ENCODE data around the gene ODAD3.
"Not testable (repeated sequence)": the region's sequence is repeated elsewhere in the genome, so short reads cannot be mapped to it uniquely, and the experiment has no call there.

Gene ODAD3

DNA sequence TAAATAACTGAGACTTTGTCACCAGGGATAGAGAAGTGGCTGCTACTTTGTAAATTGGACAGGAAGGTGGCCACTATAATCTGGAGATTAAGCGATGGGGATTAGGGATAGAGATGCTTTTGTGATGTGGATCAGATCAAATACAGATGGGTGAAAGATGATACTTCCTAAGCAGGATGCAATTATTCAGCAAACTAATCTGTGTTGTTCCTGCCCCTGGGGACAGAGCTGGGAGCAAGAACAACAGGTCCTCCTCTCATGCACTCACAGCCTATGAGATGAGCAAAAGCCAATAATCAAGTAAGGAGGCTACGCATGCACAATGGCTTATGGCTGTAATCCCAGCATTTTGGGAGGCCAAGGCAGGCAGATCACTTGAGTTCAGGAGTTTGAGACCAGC lies 20.4 kb downstream of the ODAD3 start:
- no peaks in the 10 kb centered on the region for H3K36me3 ChIP-seq (replicated peaks)
- H3K4me3 ChIP-seq (ENCODE audit: low read depth, low read length) = no peak overlapping the region
- H3K27ac ChIP-seq = no peak overlapping the region
- DNase-seq = no peak
- TF ChIP-seq CTCF (IDR thresholded peaks at IDR 0.05; ENCODE audit: low read depth, low read length, missing control alignments) = no peak
- H3K27me3 ChIP-seq (replicated peaks) = peaks cover 18% of the 10 kb centered on the region
- in situ Hi-C loops (cut with HindIII; ENCODE audit: low pct_ligation_motif_present, low sequenced_read_pairs) = no loop called here

DNA sequence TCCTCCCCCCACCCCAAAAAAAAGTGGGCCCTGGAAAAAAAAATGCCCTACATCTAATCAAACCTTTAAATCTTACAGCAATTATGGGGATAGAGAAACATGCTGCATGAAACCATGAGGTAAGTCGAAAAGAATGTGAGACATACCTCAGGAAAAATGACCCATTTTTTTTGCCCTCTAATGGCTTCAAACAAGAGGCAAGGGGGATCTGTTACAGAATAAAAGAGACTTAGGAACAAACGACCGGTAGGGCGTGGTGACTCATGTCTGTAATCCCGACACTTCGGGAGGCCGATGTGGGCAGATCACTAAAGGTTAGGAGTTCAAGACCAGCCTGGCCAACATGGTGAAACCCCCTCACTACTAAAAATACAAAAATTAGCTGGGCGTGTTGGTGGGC lies 24.2 kb downstream of the ODAD3 start:
- no peak for DNase-seq
- in situ Hi-C loops (cut with HindIII; ENCODE audit: low pct_ligation_motif_present, low sequenced_read_pairs) = no loop called here
- Histone ChIP-seq H3K36me3 (replicated peaks) (no peaks in the 10 kb centered on the region), H3K27ac (no peak overlapping the region), H3K27me3 (replicated peaks) (peaks cover 4% of the 10 kb centered on the region), H3K4me3 (ENCODE audit: low read depth, low read length) (no peak overlapping the region)
- no peak for TF ChIP-seq CTCF (IDR thresholded peaks at IDR 0.05; ENCODE audit: low read depth, low read length, missing control alignments)

DNA sequence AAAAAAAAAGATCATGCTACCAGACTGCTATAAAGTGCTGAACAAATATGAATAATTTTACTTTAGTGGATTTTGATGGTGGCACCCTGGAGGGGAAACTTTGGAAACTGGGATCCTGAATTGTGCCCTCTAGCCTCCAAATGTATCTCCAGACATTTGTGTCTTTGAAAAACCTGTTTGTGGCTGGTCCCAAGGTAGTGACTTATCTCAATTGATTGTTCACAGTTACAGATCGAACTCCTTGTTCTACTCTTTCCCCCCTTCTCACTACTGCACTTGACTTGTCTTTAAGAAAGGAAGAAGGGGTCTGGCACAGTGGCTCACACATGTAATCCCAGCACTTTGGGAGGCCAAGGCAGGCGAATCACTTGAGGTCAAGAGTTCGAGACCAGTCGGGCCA lies 26.3 kb downstream of the ODAD3 start:
- DNase-seq = no peak
- Histone ChIP-seq H3K27me3 (replicated peaks) (peaks cover 4% of the 10 kb centered on the region), H3K36me3 (replicated peaks) (no peaks in the 10 kb centered on the region), H3K4me3 (ENCODE audit: low read depth, low read length) (no peak overlapping the region), H3K27ac (no peak overlapping the region)
- in situ Hi-C loops (cut with HindIII; ENCODE audit: low pct_ligation_motif_present, low sequenced_read_pairs) = no loop called here
- no peak for TF ChIP-seq CTCF (IDR thresholded peaks at IDR 0.05; ENCODE audit: low read depth, low read length, missing control alignments)

GRCh38 chr19:11406703-11407236 lies 28.2 kb downstream of the ODAD3 start:
- H3K27me3 ChIP-seq (replicated peaks); H3K4me3 ChIP-seq (ENCODE audit: low read depth, low read length); H3K36me3 ChIP-seq (replicated peaks); H3K27ac ChIP-seq; in situ Hi-C loops (cut with HindIII; ENCODE audit: low pct_ligation_motif_present, low sequenced_read_pairs); DNase-seq: not testable (repeated sequence)

DNA sequence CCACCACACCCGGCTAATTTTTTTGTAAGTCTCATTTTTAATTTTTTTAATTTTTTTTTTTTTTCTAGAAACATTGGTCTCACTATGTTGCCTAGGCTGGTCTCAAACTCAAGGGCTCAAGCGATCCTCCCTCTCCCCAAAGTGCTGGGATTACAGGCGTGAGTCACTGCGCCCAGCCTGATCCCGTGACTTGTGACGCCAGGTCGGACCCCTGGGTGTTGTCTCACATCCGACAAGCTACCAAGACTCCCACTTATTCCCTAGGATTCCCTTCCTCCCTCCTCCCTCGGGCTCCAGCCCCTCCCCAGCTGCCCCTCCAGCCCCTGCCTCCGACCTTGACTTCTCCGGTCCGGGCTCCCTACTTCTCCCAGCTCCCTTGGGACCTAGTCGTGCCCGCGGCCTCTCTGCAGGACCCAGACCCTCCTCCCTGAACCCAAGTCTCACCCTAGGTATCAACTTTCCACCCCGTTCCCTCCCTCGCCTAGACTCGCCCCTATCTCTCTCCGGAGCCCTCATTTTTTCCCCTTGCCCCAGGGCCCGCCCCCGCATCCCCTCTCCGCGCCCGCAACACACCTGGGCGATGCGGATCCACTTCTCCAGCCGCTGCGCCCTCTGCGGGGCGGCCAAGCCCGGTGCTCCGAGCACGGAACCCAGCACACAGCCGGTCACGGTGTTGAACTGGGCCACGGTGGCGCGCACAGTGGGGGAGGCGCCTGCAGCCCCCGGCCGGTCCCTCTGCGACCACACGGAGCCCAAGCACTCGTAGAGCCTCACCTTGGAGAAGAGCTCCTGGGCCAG lies 28.9 kb downstream of the ODAD3 start:
- H3K36me3 ChIP-seq (replicated peaks) = no peaks in the 10 kb centered on the region
- H3K4me3 ChIP-seq (ENCODE audit: low read depth, low read length) = no peak overlapping the region
- TF ChIP-seq CTCF (IDR thresholded peaks at IDR 0.05; ENCODE audit: low read depth, low read length, missing control alignments) = peak; percentile 50
- no peak overlapping the region for H3K27ac ChIP-seq
- in situ Hi-C loops (cut with HindIII; ENCODE audit: low pct_ligation_motif_present, low sequenced_read_pairs) = no loop called here
- DNase-seq = no peak
- H3K27me3 ChIP-seq (replicated peaks) = peaks cover 4% of the 10 kb centered on the region

DNA sequence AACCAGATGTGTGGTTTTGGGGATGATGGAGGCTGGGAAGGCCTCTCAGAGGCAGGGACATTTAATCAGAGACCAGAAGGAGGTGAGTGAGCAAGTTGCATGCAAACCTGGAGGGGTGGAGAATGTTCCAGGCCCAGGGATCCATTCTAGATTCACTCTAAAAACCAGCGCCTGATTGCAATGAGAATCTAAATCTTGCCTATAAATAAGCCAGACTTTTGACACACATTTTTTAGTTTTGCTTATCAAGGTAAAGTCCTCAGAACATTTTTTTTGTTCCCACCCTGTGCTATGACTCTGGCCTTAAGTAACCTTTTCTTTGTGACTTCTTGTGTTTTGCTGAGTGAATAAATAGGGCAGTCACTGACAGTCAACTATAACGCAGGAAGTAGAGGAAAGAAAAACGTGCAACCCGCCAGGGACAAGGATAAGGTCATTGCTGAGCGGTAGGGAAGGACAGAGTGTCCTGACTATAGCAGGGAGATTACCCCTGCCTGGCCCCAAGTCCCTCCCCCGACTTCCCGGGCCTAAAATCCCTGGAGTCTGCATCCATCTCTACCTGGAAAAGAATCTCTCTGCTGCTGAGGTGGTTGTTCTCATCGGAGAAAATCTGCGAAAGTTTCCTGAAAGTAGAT lies 30.2 kb downstream of the ODAD3 start:
- TF ChIP-seq CTCF (IDR thresholded peaks at IDR 0.05; ENCODE audit: low read depth, low read length, missing control alignments) = no peak
- H3K27ac ChIP-seq = no peak overlapping the region
- no peak for DNase-seq
- H3K36me3 ChIP-seq (replicated peaks) = no peaks in the 10 kb centered on the region
- no peak overlapping the region for H3K4me3 ChIP-seq (ENCODE audit: low read depth, low read length)
- in situ Hi-C loops (cut with HindIII; ENCODE audit: low pct_ligation_motif_present, low sequenced_read_pairs) = no loop called here
- H3K27me3 ChIP-seq (replicated peaks) = peaks cover 4% of the 10 kb centered on the region

All from brain microvascular endothelial cell (primary cell).